ENCODE data around the gene UBXN11. TPM values are rescaled to one million over a fixed set of nuclear protein-coding genes. Genes with fewer than 3 reads are reported as not detected.

The UBXN11 gene
- total and polyA plus RNA-seq, 2 of the 13 experiments (the other 11 are each of a cell fraction or from before 2014, with no cell fraction given): 9.3 to 10.4 TPM

DNA sequence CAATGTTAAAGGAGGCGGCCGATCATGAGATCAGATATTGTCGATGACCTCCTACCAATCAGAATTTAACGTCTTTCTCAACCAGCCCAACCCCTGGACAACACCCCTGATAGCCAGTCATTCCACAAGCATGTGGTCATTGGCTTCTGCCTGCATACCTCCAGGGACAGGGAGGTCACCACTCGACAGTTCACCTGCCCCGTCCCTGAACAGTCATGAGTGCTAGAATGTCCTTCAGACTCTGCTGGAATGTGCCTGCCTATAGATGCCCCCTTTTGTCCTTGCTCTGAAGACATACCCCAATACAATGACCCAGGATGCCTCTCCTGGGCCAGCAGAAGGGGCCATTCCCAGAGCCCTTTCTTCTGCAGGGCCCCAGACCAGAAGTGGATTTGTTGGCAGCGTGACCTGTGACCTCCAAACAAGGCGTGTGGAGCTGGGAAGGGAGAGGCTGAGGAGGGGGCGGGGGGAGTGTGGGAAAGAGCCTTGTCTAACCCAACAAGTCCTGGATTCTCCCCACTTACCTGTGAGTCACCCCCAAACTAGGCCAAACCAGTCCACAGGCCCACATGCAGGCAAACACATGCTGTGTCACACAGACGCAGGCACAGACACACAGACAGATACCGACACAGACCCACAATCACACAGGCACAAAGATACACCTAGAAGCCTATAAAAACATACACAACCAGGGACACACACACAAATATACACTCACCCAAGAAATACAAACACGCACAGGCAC is 45.3 kb upstream of the UBXN11 start (continued):
- TF ChIP-seq, protein P1, sequence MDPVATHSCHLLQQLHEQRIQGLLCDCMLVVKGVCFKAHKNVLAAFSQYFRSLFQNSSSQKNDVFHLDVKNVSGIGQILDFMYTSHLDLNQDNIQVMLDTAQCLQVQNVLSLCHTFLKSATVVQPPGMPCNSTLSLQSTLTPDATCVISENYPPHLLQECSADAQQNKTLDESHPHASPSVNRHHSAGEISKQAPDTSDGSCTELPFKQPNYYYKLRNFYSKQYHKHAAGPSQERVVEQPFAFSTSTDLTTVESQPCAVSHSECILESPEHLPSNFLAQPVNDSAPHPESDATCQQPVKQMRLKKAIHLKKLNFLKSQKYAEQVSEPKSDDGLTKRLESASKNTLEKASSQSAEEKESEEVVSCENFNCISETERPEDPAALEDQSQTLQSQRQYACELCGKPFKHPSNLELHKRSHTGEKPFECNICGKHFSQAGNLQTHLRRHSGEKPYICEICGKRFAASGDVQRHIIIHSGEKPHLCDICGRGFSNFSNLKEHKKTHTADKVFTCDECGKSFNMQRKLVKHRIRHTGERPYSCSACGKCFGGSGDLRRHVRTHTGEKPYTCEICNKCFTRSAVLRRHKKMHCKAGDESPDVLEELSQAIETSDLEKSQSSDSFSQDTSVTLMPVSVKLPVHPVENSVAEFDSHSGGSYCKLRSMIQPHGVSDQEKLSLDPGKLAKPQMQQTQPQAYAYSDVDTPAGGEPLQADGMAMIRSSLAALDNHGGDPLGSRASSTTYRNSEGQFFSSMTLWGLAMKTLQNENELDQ (CRISPR knock-in tag; IDR thresholded peaks at IDR 0.05; ENCODE audit: borderline replicate concordance): no peak
- TF ChIP-seq ZFYVE20 (CRISPR knock-in tag; IDR thresholded peaks at IDR 0.05; ENCODE audit: borderline replicate concordance, low read depth) (no peak), ZNF292 (CRISPR knock-in tag; IDR thresholded peaks at IDR 0.05; ENCODE audit: borderline replicate concordance, low read depth) (peak; percentile 68; the same call in 1 of the 2 replicates), HMG20A (CRISPR knock-in tag; IDR thresholded peaks at IDR 0.05; ENCODE audit: borderline replicate concordance) (0 out of 2 replicates have a peak, but pooled peaks have one; percentile 28), BCLAF1 (IDR thresholded peaks at IDR 0.05) (no peak), MEF2D (CRISPR knock-in tag; IDR thresholded peaks at IDR 0.05) (peak; percentile 14; the same call in 1 of the 2 replicates), RNF219 (CRISPR knock-in tag; IDR thresholded peaks at IDR 0.05) (no peak), BRD4 (CRISPR knock-in tag; IDR thresholded peaks at IDR 0.05) (no peak; the same call in 1 of the 2 replicates), HNF1B (CRISPR knock-in tag; IDR thresholded peaks at IDR 0.05) (peak; percentile 53; the same call in 1 of the 2 replicates), MAFK (conservative IDR thresholded peaks at IDR 0.05 in 1 of 2, IDR thresholded peaks at IDR 0.05 in 1 of 2; ENCODE audit: low read length in 2 of 2) (no peak), NFIC (IDR thresholded peaks at IDR 0.05; ENCODE audit: low read length) (0 out of 2 replicates have a peak, but pooled peaks have one; percentile 17), SKI (IDR thresholded peaks at IDR 0.05; ENCODE audit: partially characterized antibody) (peak; percentile 50), ARNT2 (CRISPR knock-in tag; IDR thresholded peaks at IDR 0.05; ENCODE audit: low read depth) (no peak)
- TF ChIP-seq, protein P2, sequence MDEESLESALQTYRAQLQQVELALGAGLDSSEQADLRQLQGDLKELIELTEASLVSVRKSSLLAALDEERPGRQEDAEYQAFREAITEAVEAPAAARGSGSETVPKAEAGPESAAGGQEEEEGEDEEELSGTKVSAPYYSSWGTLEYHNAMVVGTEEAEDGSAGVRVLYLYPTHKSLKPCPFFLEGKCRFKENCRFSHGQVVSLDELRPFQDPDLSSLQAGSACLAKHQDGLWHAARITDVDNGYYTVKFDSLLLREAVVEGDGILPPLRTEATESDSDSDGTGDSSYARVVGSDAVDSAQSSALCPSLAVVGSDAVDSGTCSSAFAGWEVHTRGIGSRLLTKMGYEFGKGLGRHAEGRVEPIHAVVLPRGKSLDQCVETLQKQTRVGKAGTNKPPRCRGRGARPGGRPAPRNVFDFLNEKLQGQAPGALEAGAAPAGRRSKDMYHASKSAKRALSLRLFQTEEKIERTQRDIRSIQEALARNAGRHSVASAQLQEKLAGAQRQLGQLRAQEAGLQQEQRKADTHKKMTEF (CRISPR knock-in tag; IDR thresholded peaks at IDR 0.05): no peak; the same call in 1 of the 2 replicates
